ENCODE results near the gene CLCF1.

Gene CLCF1

DNA sequence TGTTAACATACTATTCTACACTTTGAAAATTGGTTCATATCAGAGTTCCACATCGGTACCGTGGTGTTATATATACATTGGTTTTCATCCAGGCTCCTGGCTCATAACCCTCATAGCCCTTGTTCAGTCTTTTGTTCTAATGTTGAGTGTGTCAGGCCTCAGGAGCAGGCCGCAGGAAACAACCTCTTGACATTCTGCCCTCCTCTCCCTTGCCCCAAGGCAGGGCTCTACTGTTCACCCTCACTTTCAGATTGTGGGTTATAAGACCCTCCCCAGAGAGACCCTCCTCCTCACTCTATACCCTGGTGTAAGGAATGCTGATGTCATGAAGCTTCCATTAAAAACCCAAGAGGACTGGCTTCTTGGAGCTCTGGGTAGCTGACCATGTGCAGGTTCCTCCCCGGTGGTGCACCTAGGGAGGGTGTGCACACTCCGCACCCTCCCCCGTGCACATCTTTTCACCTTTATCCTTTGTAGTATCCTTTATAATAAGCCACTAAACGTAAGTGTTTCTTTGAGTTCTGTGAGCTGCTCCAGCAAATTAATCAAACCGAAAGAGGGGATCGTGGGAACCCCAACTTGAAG, 58.0 kb downstream of the CLCF1 start:
- H3K36me3 ChIP-seq (ENCODE audit: control insufficient read depth in 5 of 5, insufficient read depth in 5 of 5, low read length in 5 of 5) = peaks cover 0 to 16% (median 12%) of the 10 kb centered on the region in 5 donors
- peaks cover 7 to 20% (median 17%) of the 10 kb centered on the region in 5 donors for H3K4me1 ChIP-seq (ENCODE audit: control insufficient read depth in 5 of 5, insufficient read depth in 5 of 5, low read length in 5 of 5)
- peaks cover 0 to 3% (median 0%) of the 10 kb centered on the region in 5 donors for H3K27me3 ChIP-seq (ENCODE audit: control insufficient read depth in 5 of 5, insufficient read depth in 4 of 5, low read length in 5 of 5)
- H3K4me3 ChIP-seq (ENCODE audit: low read depth in 1 of 5, low read length in 5 of 5) = no peak overlapping the region
- H3K9ac ChIP-seq (ENCODE audit: low read length in 5 of 5) = no peak overlapping the region
- H3K27ac ChIP-seq (ENCODE audit: low read depth, low read length) = no peak overlapping the region
- H3K9me3 ChIP-seq (ENCODE audit: control insufficient read depth in 5 of 5, low read length in 5 of 5) = no peaks in the 10 kb centered on the region

DNA sequence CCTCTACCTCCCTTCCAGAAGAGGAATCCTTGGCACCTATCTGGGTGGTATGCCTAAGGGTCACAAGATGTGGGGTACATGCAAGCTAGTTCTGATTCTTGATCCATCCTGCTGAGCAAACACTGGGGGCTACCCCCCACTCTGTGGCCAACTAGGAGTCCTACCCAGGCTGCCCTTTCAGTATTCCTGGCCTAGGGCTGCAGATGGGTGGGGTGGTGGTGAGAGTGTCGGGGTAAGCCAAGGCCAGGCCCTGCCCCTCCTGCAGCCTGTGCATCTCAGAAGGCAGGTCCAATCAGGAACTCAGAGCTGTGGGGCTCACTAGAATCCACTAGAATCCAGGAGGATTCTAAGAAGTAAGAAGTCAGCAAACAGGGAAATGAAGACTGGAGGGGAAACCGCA, 59.2 kb downstream of the CLCF1 start:
- H3K27me3 ChIP-seq (ENCODE audit: control insufficient read depth in 5 of 5, insufficient read depth in 4 of 5, low read length in 5 of 5) = peaks cover 0 to 3% (median 0%) of the 10 kb centered on the region in 5 donors
- H3K36me3 ChIP-seq (ENCODE audit: control insufficient read depth in 5 of 5, insufficient read depth in 5 of 5, low read length in 5 of 5) = peaks cover 0 to 28% (median 22%) of the 10 kb centered on the region in 5 donors
- no peaks in the 10 kb centered on the region for H3K9me3 ChIP-seq (ENCODE audit: control insufficient read depth in 5 of 5, low read length in 5 of 5)
- H3K27ac ChIP-seq (ENCODE audit: low read depth, low read length) = no peak overlapping the region
- no peak overlapping the region for H3K9ac ChIP-seq (ENCODE audit: low read length in 5 of 5)
- no peak overlapping the region for H3K4me3 ChIP-seq (ENCODE audit: low read depth in 1 of 5, low read length in 5 of 5)
- peaks cover 7 to 20% (median 17%) of the 10 kb centered on the region in 5 donors for H3K4me1 ChIP-seq (ENCODE audit: control insufficient read depth in 5 of 5, insufficient read depth in 5 of 5, low read length in 5 of 5)

Data from subcutaneous abdominal adipose tissue (tissue), 5 donors.